Measurements from ENCODE around the gene LIMCH1.

DNA sequence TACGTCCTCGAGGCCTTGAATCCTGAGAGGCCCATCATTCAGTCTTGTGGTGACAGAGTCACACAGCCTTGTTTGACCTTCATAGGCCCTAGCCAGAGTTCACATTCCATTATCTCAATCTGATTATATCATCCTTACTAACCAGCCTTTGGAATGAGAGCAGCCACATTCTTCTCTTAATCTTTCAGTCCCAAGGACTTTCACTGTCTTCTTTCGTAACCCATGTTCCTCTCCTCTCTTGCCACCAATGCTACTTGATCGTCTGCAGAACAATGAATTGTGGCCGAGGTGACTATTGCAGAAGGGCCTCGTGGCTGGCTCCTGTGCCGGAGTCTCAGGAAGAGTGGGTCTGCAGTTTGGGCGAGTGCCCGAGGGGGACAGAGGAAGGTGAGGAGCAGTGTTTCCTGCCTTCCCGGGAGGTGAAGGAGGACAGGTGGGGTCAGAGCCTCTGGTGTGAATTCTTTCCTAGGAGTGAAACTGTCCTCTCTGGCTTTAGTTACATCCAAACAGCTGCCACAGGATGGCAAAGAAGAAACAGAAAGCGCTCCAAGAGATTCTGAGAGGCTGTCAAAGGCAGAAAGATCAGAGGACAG lies 94.6 kb downstream of the LIMCH1 start:
- TF ChIP-seq GATA2 (IDR thresholded peaks at IDR 0.05; ENCODE audit: low read depth, low read length) (no peak), GATA3 (IDR thresholded peaks at IDR 0.05; ENCODE audit: low read depth, low read length) (no peak)

Data from SH-SY5Y (cell line).